Measurements from ENCODE around the gene JAKMIP3.

DNA sequence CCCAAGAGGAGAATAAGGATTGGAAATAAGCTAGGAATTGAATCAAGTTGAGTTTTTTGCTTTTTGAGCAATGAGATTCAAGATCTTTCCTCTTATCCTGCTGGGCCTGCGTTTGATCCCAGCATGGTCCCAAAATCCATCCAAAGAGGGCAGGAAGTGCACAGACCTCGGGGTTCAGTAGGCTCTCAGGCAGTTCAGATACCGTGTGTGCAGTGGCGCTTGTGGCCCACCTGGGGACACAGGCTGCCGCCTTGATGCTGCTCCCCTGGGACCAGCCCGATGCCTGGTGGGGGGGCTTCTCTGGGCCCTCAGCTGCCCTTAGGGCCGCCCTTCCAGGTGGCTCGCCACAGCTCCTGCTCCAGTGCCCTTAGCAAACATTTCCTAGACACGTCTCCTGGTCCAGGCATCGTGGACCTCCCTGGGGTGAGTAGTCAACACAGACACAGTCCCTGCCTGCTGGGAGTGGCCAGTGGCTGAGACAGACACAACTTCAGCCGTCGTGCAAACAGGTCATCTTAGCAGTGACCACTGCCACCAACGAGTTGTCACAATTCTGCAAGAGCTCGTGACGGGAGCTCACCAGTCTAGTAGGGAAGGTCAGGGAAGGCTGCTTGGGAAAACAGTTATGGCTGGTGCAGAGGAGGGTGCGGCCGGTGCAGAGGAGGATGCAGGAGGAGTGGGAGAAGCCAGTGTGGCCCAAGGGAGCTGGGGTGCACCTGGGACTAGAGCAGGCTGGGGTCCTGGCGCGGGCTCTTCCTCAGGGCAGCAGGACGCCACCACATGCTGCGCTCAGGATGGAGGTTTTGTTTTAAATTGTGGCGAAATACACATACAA, 21.7 kb upstream of the JAKMIP3 start:
- TF ChIP-seq EZH2phosphoT487 (IDR thresholded peaks at IDR 0.05; ENCODE audit: borderline replicate concordance, low read length) = no peak
- TF ChIP-seq, protein P1, sequence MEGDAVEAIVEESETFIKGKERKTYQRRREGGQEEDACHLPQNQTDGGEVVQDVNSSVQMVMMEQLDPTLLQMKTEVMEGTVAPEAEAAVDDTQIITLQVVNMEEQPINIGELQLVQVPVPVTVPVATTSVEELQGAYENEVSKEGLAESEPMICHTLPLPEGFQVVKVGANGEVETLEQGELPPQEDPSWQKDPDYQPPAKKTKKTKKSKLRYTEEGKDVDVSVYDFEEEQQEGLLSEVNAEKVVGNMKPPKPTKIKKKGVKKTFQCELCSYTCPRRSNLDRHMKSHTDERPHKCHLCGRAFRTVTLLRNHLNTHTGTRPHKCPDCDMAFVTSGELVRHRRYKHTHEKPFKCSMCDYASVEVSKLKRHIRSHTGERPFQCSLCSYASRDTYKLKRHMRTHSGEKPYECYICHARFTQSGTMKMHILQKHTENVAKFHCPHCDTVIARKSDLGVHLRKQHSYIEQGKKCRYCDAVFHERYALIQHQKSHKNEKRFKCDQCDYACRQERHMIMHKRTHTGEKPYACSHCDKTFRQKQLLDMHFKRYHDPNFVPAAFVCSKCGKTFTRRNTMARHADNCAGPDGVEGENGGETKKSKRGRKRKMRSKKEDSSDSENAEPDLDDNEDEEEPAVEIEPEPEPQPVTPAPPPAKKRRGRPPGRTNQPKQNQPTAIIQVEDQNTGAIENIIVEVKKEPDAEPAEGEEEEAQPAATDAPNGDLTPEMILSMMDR (IDR thresholded peaks at IDR 0.05; ENCODE audit: low read depth, low read length, poor library complexity, severe bottlenecking) = no peak

Measured in DOHH2 (cell line).